Peyer's patch (tissue), 4 donors: Measurements from ENCODE around the gene RXRA. TPM values are rescaled to one million over a fixed set of nuclear protein-coding genes. Genes with fewer than 3 reads are reported as not detected.
A peak's percentile ranks its signal among the peaks of the same experiment; 100 is the strongest.

Source experiments
- DNase-seq, 3 donors: peaks; one replicate each; pipeline ENCODE4 v3.0.0-alpha.2; 2017 to 2019
- H3K27ac ChIP-seq, 4 donors: fragments of 200-600 bp; sonication (generic); one replicate each; pipeline ENCODE4 v1.5.1; 2016 to 2019
- H3K27me3 ChIP-seq, 2 donors: fragments of 200-600 bp; sonication (generic); one replicate each; pipeline ENCODE4 v1.5.1; 2019
- H3K36me3 ChIP-seq, 3 donors: fragments of 200-600 bp; sonication (generic); one replicate each; pipeline ENCODE4 v1.5.1; 2016 to 2019
- H3K4me1 ChIP-seq, 4 donors: fragments of 200-600 bp; sonication (generic); one replicate each; pipeline ENCODE4 v1.5.1; 2016 to 2019
- H3K4me3 ChIP-seq, 4 donors: fragments of 200-600 bp; sonication (generic); 1 replicate in 3 of 4; 2 replicates in 1 of 4; pipeline ENCODE4 v1.5.1; 2016 to 2019; ENCODE audit warnings: mild to moderate bottlenecking in 1 of 4
- H3K9me3 ChIP-seq, 4 donors: fragments of 200-600 bp; sonication (generic); one replicate each; pipeline ENCODE4 v1.5.1; 2016 to 2019; ENCODE audit warnings: mild to moderate bottlenecking in 1 of 4
- CTCF ChIP-seq, 6 experiments: fragments of 450-650 bp in 4 of 6; fragments of 200-600 bp in 2 of 6; sonication (generic) in 1 of 6; IDR thresholded peaks; one replicate each; pipeline ENCODE4 v1.5.1; 2017 to 2019; ENCODE audit warnings: antibody characterized with exemption in 6 of 6, mild to moderate bottlenecking in 3 of 6, moderate library complexity in 1 of 6
- POLR2A ChIP-seq, 2 donors: fragments of 450-650 bp; IDR thresholded peaks; one replicate each; pipeline ENCODE4 v1.5.1; 2017; ENCODE audit warnings: antibody characterized with exemption in 2 of 2, mild to moderate bottlenecking in 2 of 2, moderate library complexity in 2 of 2
- total RNA-seq, 4 donors: library from RNA; depleted of rRNA; stranded (reverse); fragments of >200 nt; gene quantifications; one replicate each; pipeline ENCODE4 v1.1.0, GENCODE V29; 2016

Gene RXRA
- total RNA-seq, 4 donors from 2014 or later, result 54.5 to 83.6 (median 65.4) TPM

GRCh38 chr9:134336924-134337323 lies 10.7 kb downstream of the RXRA start:
- Histone ChIP-seq H3K27me3 (no peaks in the 10 kb centered on the region), H3K4me1 (peaks cover 0 to 99% (median 39%) of the 10 kb centered on the region in 4 donors), H3K27ac (peak overlapping the region in 3 of 4 donors; percentile 80 to 98 (median 80)), H3K36me3 (no peaks in the 10 kb centered on the region), H3K4me3 (peak overlapping the region in 1 of 4 donors; percentile 42), H3K9me3 (no peaks in the 10 kb centered on the region)
- DNase-seq, result no peak
- TF ChIP-seq CTCF (IDR thresholded peaks at IDR 0.05), result no peak
- no peak for TF ChIP-seq POLR2A (IDR thresholded peaks at IDR 0.05)

DNA sequence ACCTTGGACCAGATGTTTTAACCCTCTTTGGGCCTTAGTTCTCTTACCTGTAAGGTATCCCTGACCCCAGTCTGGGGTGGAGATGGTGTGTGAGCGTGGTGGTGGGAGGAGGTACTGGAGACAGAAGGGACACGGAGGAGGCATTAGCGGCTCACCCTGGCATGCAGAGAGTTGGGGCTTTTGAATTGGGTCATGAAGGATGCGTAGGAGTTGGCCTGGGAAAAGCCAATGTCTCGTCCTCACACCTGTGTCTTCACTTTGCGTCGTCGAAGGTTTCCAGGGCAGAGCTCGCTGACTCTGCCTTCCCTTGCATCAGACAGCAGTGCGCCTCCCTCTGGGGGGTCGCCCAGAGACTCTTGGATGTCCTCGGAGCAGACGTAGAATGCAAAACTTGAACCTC lies 11.2 kb downstream of the RXRA start:
- Histone ChIP-seq H3K36me3 (no peaks in the 10 kb centered on the region), H3K27me3 (no peaks in the 10 kb centered on the region), H3K4me3 (no peak overlapping the region), H3K27ac (peak overlapping the region in 1 of 4 donors; percentile 98), H3K4me1 (peaks cover 0 to 99% (median 38%) of the 10 kb centered on the region in 4 donors), H3K9me3 (no peaks in the 10 kb centered on the region)
- no peak for DNase-seq
- no peak for TF ChIP-seq POLR2A (IDR thresholded peaks at IDR 0.05)
- no peak for TF ChIP-seq CTCF (IDR thresholded peaks at IDR 0.05)

DNA sequence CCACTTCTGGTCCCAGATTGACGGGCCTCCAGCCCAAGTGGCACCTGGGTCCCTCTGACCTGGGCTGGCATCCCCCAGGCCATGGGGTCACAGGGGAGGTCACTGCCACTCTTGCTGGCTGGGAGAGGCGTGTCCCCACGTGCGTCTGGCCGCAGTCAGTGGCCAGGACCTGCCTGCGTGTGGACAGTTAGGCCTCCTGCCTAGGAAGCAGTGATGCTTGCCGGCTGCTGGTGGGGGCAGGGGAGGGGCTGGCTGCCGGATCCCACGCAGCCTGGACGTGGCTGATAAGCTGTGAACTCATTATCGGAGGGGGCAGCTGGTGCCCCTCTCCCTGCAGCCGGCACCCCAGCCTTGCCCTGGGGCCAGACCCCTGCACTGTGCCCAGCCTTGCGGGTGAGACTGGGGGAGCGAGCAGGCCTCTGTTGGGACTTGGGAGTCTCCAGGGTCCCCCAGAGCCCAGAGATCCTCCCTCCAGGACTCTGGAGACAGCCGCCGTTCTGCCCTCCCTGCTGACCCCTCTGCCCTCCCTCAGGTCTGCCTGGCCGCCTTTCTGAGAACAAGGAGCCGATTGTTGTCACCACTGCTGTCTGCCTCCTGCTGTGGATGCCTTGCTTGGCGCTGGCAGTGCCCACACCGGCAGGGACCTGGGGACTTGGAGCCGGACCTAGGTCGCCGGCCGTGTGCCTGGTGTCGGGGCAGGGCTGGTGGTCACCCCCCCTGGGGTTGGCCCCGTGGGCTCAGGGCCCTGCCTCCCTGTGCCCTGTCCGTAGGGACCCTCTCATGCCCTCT lies 12.3 kb downstream of the RXRA start:
- DNase-seq, result no peak
- Histone ChIP-seq H3K4me3 (peak overlapping the region in 1 of 4 donors; percentile 35), H3K4me1 (peaks cover 0 to 99% (median 34%) of the 10 kb centered on the region in 4 donors), H3K27ac (peak overlapping the region in 2 of 4 donors; percentile 30 to 49), H3K9me3 (no peaks in the 10 kb centered on the region), H3K27me3 (no peaks in the 10 kb centered on the region), H3K36me3 (no peaks in the 10 kb centered on the region)
- no peak for TF ChIP-seq POLR2A (IDR thresholded peaks at IDR 0.05)
- no peak for TF ChIP-seq CTCF (IDR thresholded peaks at IDR 0.05)

DNA sequence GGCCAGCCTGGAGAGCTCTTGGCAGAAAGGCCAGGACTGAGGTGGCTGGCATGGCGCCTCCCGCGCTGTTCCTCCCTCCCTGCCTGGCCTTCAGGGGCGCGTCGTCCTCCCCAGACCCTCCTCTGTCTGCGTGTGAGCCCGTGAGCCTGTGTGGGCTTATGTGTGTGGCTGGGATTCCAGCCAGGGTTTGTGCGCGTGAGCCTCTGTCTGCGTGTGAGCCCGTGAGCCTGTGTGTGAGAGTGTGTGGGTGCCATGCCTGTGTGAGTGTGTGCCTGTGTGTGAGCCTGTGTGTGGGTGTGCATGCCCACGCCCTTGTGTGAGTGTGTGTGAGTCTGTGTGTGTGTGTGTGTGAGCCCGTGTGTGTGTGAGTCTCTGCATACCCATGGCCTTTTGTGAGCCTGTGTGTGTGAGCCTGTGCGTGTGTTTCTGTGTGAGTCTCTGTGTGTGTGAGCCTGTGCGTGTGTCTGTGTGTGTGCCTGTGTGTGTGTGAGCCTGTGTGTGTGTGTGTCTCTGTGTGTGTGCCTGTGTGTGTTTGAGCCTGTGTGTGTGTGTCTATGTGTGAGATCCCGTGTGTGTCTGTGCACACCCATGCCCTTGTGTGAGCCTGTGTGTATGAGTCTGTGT lies 13.0 kb downstream of the RXRA start:
- TF ChIP-seq POLR2A (IDR thresholded peaks at IDR 0.05) (no peak), CTCF (IDR thresholded peaks at IDR 0.05) (no peak)
- Histone ChIP-seq H3K4me3 (peak overlapping the region in 1 of 4 donors; percentile 35), H3K27me3 (no peaks in the 10 kb centered on the region), H3K4me1 (peaks cover 0 to 99% (median 34%) of the 10 kb centered on the region in 4 donors), H3K36me3 (no peaks in the 10 kb centered on the region), H3K27ac (peak overlapping the region in 2 of 4 donors; percentile 30 to 49), H3K9me3 (no peaks in the 10 kb centered on the region)
- DNase-seq, result no peak

DNA sequence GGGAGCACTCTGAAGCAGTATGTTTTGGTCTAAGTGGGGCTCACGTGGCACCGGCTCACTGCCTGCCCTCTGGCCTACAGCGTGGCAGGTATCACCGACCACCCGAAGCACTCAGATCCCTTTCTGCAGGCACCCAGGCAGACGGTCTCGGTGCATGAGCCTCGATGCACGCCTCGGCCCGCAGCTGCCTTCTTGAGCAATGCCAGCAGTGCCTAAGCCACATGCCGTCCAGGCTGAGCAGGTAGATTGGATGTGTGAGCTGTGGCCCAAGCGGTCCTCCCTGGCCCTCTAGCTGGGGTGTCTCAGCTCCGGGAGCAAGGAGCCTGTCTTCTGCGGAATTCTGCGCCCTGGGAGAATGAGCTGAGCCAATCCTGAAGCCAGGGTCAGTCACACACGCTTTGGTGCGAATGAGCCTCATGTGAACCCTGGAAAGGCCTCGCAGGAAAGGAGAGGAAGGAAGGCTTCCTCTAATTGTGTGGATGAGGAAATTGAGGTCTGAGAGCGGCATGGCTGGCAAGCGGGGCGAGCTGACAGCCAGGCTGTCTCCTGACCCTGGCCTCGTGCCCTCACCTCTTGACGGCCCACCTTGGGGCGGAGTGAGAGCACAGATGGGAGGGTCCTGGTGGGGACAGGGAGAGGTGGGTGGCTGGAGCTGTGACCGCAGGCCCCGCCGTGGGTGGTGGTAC lies 14.4 kb downstream of the RXRA start:
- Histone ChIP-seq H3K4me3 (no peak overlapping the region), H3K4me1 (peaks cover 0 to 99% (median 27%) of the 10 kb centered on the region in 4 donors), H3K36me3 (no peaks in the 10 kb centered on the region), H3K9me3 (no peaks in the 10 kb centered on the region), H3K27ac (peak overlapping the region; percentile 13 to 85 (median 62)), H3K27me3 (no peaks in the 10 kb centered on the region)
- no peak for DNase-seq
- TF ChIP-seq POLR2A (IDR thresholded peaks at IDR 0.05) (no peak), CTCF (IDR thresholded peaks at IDR 0.05) (no peak)
